Loucy (cell line): Measurements from ENCODE around the gene SRPRB.
A peak's percentile ranks its signal among the peaks of the same experiment; 100 is the strongest.

Experiments
- H2AFZ ChIP-seq: fragments of 200-600 bp; sonication (generic); 2 replicates; pipeline ENCODE4 v1.6.0; 2016; ENCODE audit warnings: antibody characterized with exemption, mild to moderate bottlenecking, low read length, moderate library complexity
- H3F3A ChIP-seq: fragments of 200-600 bp; 2 replicates; pipeline ENCODE4 v1.6.0; 2016; ENCODE audit warnings: antibody characterized with exemption, low read depth, mild to moderate bottlenecking
- H3K27me3 ChIP-seq: fragments of 200-600 bp; sonication (generic); 2 replicates; pipeline ENCODE4 v1.6.1; 2014; ENCODE audit warnings: low read length, mild to moderate bottlenecking; ENCODE audit not compliant: insufficient read depth, poor library complexity, severe bottlenecking
- H3K36me3 ChIP-seq: fragments of 200-600 bp; sonication (generic); 2 replicates; pipeline ENCODE4 v1.6.1; 2016; ENCODE audit warnings: low read length; ENCODE audit not compliant: insufficient read depth
- H3K4me1 ChIP-seq: fragments of 200-600 bp; sonication (generic); 2 replicates; pipeline ENCODE4 v1.5.1; 2014; ENCODE audit warnings: low read length, mild to moderate bottlenecking; ENCODE audit not compliant: insufficient read depth, poor library complexity, severe bottlenecking
- H3K4me2 ChIP-seq: fragments of 200-600 bp; sonication (generic); 2 replicates; pipeline ENCODE4 v1.6.0; 2014; ENCODE audit warnings: antibody characterized with exemption, low read length, low read depth, mild to moderate bottlenecking; ENCODE audit not compliant: poor library complexity, severe bottlenecking
- H3K4me3 ChIP-seq: fragments of 200-600 bp; sonication (generic); 2 replicates; pipeline ENCODE4 v1.5.1; 2014; ENCODE audit warnings: low read length, mild to moderate bottlenecking, mixed read lengths; ENCODE audit not compliant: poor library complexity, severe bottlenecking
- H3K79me2 ChIP-seq: fragments of 200-600 bp; sonication (generic); 2 replicates; pipeline ENCODE4 v1.6.1; 2014; ENCODE audit warnings: low read length; ENCODE audit not compliant: insufficient read depth
- H3K9ac ChIP-seq: fragments of 200-600 bp; sonication (generic); 2 replicates; pipeline ENCODE4 v1.6.0; 2014; ENCODE audit warnings: mild to moderate bottlenecking, low read depth, low read length, moderate library complexity; ENCODE audit not compliant: poor library complexity, severe bottlenecking
- H3K9me2 ChIP-seq: fragments of 200-600 bp; sonication (generic); replicated peaks from 2 replicates; pipeline ENCODE4 v1.6.1; 2016; ENCODE audit warnings: low read depth, low read length, mixed read lengths
- H3K9me3 ChIP-seq: fragments of 200-600 bp; sonication (generic); 2 replicates; pipeline ENCODE4 v1.6.1; 2014; ENCODE audit warnings: mild to moderate bottlenecking, antibody characterized with exemption, low read length, low read depth; ENCODE audit not compliant: insufficient read depth
- H4K20me1 ChIP-seq: fragments of 200-600 bp; sonication (generic); 2 replicates; pipeline ENCODE4 v1.6.0; 2014; ENCODE audit warnings: antibody characterized with exemption, low read length, mild to moderate bottlenecking; ENCODE audit not compliant: insufficient read depth, poor library complexity, severe bottlenecking
- EZH2phosphoT487 ChIP-seq: fragments of 200-600 bp; IDR thresholded peaks from 2 replicates; pipeline ENCODE4 v1.6.1; 2018; ENCODE audit warnings: antibody characterized with exemption, mild to moderate bottlenecking, moderate library complexity, borderline replicate concordance
- TF ChIP-seq, protein P1 (sequence below): fragments of 200-600 bp; sonication (generic); conservative IDR thresholded peaks from 2 replicates; pipeline ENCODE4 v1.5.1; 2014; ENCODE audit warnings: mild to moderate bottlenecking, antibody characterized with exemption, low read length

Gene SRPRB, protein sequence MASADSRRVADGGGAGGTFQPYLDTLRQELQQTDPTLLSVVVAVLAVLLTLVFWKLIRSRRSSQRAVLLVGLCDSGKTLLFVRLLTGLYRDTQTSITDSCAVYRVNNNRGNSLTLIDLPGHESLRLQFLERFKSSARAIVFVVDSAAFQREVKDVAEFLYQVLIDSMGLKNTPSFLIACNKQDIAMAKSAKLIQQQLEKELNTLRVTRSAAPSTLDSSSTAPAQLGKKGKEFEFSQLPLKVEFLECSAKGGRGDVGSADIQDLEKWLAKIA

DNA sequence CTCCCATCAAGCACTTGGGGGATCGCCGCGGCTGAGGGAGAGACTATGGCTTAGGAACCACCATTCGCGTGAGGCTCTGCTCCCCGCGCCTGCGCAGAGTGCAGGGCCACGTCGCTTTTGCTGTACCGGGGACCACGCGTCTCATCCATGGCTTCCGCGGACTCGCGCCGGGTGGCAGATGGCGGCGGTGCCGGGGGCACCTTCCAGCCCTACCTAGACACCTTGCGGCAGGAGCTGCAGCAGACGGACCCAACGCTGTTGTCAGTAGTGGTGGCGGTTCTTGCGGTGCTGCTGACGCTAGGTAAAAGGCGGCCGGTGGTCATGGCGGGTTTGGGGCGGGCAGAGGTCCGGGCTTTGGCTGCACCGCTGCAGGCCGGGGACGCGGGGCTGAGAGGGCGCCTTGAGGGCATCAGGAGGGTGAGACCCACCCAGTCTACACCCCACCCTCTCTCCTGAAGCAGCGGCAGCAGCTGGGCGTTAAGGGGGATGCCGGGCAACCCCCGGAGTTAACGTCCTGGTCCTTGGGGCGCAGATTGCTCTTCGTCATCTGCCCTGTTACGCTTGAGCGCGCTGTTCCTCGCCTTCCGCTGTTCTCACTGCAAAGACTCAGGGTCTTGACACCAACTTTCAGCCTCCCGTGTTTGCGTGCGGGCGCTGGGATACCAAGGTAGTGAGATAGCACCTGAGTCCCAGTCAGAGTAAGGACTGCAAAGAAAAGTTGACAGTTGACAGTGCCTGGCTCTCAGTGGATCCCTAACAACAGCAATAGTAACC lies at the start of gene SRPRB:
Gene SRPRB (plus strand): TSS at position 114 of the 774 bp plus-strand sequence. CDS start 34 bp downstream, at position 148.
- peak within 1 kb of the TSS; percentile 74 for H3K9ac ChIP-seq
- TF ChIP-seq, protein P1, sequence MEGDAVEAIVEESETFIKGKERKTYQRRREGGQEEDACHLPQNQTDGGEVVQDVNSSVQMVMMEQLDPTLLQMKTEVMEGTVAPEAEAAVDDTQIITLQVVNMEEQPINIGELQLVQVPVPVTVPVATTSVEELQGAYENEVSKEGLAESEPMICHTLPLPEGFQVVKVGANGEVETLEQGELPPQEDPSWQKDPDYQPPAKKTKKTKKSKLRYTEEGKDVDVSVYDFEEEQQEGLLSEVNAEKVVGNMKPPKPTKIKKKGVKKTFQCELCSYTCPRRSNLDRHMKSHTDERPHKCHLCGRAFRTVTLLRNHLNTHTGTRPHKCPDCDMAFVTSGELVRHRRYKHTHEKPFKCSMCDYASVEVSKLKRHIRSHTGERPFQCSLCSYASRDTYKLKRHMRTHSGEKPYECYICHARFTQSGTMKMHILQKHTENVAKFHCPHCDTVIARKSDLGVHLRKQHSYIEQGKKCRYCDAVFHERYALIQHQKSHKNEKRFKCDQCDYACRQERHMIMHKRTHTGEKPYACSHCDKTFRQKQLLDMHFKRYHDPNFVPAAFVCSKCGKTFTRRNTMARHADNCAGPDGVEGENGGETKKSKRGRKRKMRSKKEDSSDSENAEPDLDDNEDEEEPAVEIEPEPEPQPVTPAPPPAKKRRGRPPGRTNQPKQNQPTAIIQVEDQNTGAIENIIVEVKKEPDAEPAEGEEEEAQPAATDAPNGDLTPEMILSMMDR = no peak
- no peak for TF ChIP-seq EZH2phosphoT487
- H3K4me3 ChIP-seq = peak within 1 kb of the TSS; percentile 85
- no peaks in the 10 kb centered on the region for H3F3A ChIP-seq
- H4K20me1 ChIP-seq = peaks cover 19% of the 10 kb centered on the region
- peak within 1 kb of the TSS; percentile 98 for H3K4me2 ChIP-seq
- H3K36me3 ChIP-seq = peaks cover 2% of the 10 kb centered on the region; the same call in 1 of the 2 replicates
- peaks cover 34% of the 10 kb centered on the region for H3K79me2 ChIP-seq
- no peaks in the 10 kb centered on the region for H3K9me3 ChIP-seq
- H3K4me1 ChIP-seq = peaks cover 30% of the 10 kb centered on the region
- peaks cover 3% of the 10 kb centered on the region for H3K27me3 ChIP-seq
- no peaks in the 10 kb centered on the region for H3K9me2 ChIP-seq
- peak within 1 kb of the TSS; percentile 100 for H2AFZ ChIP-seq

DNA sequence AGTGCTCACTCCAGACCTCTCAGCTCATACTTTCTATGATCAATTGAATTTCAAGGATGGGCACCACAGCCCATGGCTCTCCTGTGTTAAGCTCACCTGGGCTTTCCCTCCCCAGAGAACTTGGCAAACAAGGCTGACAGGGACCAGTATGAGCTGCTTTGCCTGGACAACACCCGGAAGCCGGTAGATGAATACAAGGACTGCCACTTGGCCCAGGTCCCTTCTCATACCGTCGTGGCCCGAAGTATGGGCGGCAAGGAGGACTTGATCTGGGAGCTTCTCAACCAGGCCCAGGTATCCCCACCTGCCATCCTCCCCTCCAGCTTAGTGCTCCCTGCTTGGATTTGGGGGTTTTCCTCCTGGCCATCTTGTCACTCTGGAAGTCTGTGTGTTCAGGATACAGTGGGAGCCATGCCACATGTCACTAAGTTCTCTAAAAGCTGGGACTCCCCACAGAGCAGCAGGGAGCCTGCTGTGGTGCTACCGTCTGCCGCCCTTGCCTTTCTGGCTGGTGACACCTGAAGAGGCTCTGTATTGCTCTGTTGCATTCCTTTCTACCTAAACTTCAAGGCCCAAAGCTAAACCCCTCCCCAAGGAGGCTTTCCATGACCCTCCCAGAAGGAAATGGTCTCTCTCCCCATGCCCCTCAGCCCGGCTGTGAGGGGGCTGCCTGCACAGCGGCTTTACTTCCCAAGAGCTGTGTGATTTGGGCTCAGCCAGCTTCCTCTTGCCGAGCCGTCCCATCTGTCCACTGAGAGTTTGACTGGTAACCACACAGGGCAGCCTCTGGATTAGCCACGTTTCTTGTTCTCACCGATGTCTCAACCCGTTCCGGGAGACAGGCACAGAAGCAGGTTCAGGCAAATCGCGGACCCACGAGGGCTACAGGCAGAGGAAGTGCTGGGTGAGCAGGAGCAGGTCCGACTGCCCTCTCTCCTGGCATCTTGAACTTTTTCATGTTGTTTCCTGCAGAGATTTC lies 48.6 kb upstream of the SRPRB start:
- Histone ChIP-seq H3K9me3 (no peaks in the 10 kb centered on the region), H3K79me2 (no peaks in the 10 kb centered on the region), H3K4me1 (no peaks in the 10 kb centered on the region), H3K36me3 (no peaks in the 10 kb centered on the region), H3K9me2 (no peaks in the 10 kb centered on the region), H3K27me3 (no peaks in the 10 kb centered on the region), H2AFZ (no peak overlapping the region), H4K20me1 (no peaks in the 10 kb centered on the region), H3F3A (no peaks in the 10 kb centered on the region), H3K4me2 (no peak overlapping the region), H3K4me3 (no peak overlapping the region), H3K9ac (no peak overlapping the region)
- TF ChIP-seq, protein P1 = no peak
- TF ChIP-seq EZH2phosphoT487 = no peak
